Fibroblast of pulmonary artery (primary cell): ENCODE data around the gene NLRP14.

ENCODE experiments used
- DNase-seq: peaks from one replicate; pipeline ENCODE4 v3.0.0-alpha.2; 2010; ENCODE audit warnings: low read depth
- H3K4me3 ChIP-seq: replicated peaks from 2 replicates; pipeline ENCODE4 v1.5.1; 2011; ENCODE audit warnings: low read depth, mild to moderate bottlenecking, control low read depth, low read length, moderate library complexity
- TF ChIP-seq, protein P1 (sequence below): IDR thresholded peaks from 2 replicates; pipeline ENCODE4 v1.5.1; 2011; ENCODE audit warnings: mild to moderate bottlenecking, control low read depth, low read length, inconsistent platforms; ENCODE audit errors: missing control alignments

Gene NLRP14

DNA sequence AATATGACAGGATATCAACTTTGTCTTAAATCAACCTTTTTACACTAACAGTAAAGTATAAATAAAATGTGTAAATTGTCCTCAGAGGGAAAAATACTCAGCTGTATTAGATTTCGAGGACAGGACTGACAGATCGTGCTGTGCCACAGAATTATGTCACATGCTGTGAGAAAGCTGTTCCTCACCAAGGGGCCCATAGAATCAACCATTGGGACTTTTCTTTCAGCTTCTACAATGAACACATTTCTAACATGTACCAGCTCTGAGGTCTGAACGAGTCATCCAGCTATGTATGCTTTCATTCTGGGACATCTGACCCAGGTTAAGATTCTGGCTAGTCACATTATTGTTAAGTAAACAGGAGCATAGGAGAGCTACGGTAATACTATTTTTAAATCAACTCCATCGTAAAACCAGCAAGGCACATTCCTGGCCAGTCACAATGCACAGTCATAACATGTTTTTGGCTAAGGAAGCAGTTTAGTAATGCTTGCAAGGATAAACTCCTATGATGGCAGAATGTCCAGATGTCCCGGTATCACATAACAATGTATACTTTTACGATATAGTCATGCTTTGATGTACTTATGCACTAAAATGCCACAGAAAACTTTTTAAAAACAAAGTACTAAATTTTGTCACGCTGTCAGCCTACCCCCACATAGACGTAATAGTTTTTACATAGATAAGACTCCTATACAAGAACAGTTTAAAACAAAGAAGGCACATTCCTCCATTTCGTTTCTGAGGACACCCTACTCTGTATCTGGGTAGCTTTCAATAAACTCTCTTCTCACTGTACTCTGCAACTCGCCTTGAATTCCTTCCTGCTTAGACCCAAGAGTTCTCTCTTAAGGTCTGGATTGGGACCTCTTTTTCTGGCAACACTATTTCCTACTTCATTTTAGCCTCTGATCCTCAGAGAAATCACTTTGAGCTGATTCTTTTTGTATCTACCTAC, 27.5 kb upstream of the NLRP14 start:
- TF ChIP-seq, protein P1, sequence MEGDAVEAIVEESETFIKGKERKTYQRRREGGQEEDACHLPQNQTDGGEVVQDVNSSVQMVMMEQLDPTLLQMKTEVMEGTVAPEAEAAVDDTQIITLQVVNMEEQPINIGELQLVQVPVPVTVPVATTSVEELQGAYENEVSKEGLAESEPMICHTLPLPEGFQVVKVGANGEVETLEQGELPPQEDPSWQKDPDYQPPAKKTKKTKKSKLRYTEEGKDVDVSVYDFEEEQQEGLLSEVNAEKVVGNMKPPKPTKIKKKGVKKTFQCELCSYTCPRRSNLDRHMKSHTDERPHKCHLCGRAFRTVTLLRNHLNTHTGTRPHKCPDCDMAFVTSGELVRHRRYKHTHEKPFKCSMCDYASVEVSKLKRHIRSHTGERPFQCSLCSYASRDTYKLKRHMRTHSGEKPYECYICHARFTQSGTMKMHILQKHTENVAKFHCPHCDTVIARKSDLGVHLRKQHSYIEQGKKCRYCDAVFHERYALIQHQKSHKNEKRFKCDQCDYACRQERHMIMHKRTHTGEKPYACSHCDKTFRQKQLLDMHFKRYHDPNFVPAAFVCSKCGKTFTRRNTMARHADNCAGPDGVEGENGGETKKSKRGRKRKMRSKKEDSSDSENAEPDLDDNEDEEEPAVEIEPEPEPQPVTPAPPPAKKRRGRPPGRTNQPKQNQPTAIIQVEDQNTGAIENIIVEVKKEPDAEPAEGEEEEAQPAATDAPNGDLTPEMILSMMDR, result no peak
- peak overlapping the region; percentile 31 for H3K4me3 ChIP-seq
- peak; percentile 82 for DNase-seq

DNA sequence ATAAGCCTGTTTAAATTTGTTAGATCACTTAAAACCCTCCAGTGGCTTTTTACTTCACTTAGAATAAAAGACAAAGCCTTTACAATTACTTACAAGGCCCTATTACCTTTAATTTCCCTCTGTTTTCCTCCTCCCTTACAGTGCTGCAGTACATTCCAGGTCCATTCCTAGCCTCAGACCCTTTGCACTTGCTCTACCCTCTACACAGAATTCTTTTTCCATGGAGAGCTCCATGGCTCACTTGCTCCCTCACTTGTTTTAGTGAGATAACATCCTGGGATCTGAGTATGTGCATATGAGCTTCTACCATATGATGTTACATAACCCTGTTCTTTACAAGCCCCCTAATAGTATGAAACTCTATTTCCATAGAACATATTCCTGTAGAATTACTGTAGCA, 24.6 kb upstream of the NLRP14 start:
- TF ChIP-seq, protein P1, result no peak
- no peak for DNase-seq
- no peak overlapping the region for H3K4me3 ChIP-seq

- H3K4me3 ChIP-seq, result no peak overlapping the region
- TF ChIP-seq, protein P1, result no peak
- DNase-seq, result peak; percentile 45
Observed at GRCh38 chr11:7004482-7004881, 15.8 kb upstream of the NLRP14 start.

DNA sequence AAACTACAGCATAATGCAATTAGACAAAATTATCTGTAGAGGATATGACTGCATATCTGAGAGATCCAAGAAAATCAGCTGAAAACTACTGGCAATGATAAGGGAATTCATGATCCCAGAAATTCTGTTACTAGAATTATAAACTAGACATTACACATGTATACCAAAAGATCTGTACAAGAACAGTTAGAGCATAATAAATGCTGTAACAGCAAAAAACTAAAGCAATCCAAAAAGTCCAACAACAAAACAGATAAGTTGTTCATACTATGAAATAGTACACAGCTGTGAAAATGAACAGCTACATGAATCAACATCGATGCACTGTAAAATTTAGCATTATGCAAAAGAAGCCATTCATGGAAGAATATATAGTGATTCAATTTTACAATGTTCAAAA, 6.2 kb upstream of the NLRP14 start:
- no peak for DNase-seq
- TF ChIP-seq, protein P1, result no peak
- H3K4me3 ChIP-seq, result no peak overlapping the region

DNA sequence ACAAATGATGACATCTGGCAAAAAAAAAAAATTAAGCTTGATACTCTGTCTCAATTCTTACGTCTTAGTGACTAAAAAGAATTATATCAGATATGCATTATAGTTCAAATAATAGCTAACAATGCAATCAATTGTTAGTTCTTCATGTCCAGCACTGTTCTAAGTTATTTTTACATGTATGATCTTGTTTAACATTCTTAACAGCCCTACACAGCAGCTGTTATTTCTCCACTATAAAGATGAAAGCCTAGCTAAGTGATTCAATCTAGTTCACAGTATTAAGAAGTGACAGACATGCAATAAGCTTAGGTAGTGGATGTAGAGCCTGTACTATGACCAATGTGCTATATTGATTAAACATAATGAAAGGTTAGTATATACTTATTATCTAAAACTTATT, 4.3 kb upstream of the NLRP14 start:
- no peak overlapping the region for H3K4me3 ChIP-seq
- no peak for DNase-seq
- TF ChIP-seq, protein P1, result no peak

DNA sequence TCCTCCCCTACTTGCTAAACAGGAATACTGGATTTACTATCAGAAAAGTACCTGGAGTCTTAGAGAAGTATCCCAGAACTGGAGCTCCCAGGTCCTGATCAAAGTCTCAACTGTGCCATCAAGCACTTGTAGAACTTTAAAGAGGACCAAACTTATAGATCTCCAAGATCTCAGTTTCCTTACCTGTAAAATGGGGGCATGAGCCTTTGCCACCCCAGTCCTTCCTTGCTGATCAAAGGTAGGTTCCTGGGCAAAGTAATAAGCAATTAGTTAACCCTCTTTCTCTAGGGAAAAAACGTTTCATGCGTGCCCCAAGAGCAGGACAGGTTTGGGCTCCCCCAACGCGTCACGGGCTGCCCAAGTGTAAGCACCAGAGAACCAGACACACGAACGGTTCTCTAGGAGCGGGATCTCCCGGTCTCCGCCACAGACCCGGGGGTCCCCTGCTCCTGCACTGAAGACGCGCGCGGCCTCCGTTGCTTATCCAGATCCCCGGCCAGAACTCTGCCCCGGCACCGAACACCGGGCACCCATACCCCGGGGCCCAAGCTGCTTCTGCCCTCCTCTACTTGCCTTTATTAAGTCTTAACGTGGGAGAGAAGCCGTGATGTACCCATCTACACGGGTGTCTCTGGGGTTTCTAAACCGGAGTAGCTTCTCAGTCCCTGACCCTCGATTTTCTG, 638 bp upstream of the NLRP14 start:
- DNase-seq, result no peak
- TF ChIP-seq, protein P1, result no peak
- H3K4me3 ChIP-seq, result peak overlapping the region; percentile 88
